HG02970 (cell line): ENCODE results near the gene CORO6.

Source experiments
- ATAC-seq: cut with Tn5 transposase; IDR thresholded peaks from one replicate; pipeline ENCODE4 v1.9.1; 2021; ENCODE audit warnings: mild to moderate bottlenecking, moderate library complexity, moderate number of reproducible peaks; ENCODE audit not compliant: unreplicated experiment, low FRiP score

The CORO6 gene

GRCh38 chr17:29614349-29615047 is 8.2 kb downstream of the CORO6 start:
- ATAC-seq = no peak

DNA sequence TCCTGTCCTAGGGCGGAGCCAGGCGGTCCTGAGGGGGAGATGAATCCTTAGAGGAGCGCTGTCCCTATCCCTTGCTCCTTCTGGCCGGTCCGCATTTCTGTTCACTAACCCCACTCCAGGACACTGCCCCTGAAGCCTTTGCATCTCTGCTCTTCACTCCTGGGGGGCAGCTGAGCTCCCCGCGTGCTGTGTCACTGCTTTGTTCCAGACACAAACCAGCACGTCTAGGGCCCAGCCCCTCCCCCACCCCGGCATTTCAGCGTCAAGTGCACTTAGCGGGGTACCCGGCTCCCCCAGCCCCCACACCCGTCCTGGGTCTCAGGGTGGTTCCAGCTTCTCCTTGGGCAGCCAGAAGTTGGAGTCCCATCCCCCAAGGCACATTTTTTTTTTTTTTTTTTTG is 8.9 kb downstream of the CORO6 start:
- no peak for ATAC-seq

DNA sequence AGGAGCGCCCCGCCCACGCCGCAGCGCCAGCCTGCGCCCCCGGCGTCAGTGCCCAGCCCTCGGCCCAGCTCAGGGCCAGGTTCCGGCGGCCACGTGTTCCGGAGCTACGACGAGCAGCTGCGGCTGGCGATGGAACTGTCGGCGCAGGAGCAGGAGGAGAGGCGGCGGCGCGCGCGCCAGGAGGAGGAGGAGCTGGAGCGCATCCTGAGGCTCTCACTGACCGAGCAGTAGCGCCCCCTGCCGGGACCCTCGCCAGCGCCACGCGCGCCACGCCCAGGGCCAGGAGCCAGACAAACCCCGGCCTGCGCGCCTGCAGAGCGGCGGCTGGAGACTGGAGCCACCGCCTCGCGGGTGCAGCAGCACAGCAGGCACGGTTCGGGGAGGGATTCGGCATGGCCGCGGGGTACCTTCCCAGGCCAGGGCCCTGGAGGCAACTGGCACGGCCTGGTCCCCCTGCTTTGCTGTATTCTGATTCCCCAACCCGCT is 9.3 kb downstream of the CORO6 start:
- no peak for ATAC-seq

DNA sequence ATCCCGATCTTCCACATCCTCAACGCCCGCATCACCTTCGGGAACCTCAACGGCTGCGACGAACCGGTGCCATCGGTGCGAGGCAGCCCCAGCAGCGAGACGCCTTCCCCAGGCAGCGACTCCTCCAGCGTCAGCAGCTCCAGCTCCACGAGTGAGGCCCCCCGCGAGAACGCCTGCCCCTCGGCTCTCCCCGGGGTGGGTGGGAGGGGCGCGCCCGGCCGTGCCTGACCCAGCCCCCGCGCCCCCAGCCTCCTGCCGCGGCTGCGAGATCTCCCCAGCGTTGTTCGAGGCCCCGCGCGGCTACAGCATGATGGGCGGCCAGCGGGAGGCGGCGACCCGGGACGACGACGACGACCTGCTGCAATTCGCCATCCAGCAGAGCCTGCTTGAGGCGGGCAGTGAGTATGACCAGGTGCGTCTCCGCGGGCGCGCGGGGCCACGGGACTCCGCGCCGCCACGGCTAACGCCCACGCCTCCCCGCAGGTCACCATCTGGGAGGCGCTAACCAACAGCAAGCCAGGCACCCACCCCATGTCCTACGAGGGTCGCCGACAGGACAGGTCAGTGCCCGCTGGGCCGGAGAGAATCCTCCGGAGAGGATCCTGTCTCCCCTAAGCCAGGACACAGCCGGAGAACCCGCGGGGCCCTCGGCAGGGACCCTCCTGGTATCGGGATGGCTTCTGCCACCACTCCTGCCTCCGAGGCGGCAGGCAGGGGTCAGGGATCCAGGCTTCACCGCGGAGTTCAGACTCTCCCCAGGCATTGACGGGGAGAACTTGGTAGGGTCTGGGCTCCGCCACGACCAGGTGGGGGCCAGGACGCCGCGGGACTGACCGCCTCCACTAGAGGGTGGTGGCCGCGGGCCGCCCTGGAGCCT is 10.1 kb downstream of the CORO6 start:
- ATAC-seq = no peak

DNA sequence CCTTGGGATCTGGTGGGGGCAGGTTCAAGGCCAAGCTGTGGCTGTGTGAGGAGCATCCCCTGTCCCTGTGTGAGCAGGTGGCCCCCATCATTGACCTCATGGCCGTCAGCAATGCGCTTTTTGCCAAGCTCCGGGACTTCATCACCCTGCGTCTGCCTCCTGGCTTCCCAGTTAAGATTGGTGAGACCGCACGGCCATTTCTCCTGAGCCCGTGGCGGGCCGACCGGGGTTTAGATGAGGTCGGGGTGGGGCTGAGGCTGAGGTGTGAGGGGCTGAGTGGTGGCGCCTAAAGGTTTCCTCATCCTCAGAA is 10.7 kb downstream of the CORO6 start:
- no peak for ATAC-seq

DNA sequence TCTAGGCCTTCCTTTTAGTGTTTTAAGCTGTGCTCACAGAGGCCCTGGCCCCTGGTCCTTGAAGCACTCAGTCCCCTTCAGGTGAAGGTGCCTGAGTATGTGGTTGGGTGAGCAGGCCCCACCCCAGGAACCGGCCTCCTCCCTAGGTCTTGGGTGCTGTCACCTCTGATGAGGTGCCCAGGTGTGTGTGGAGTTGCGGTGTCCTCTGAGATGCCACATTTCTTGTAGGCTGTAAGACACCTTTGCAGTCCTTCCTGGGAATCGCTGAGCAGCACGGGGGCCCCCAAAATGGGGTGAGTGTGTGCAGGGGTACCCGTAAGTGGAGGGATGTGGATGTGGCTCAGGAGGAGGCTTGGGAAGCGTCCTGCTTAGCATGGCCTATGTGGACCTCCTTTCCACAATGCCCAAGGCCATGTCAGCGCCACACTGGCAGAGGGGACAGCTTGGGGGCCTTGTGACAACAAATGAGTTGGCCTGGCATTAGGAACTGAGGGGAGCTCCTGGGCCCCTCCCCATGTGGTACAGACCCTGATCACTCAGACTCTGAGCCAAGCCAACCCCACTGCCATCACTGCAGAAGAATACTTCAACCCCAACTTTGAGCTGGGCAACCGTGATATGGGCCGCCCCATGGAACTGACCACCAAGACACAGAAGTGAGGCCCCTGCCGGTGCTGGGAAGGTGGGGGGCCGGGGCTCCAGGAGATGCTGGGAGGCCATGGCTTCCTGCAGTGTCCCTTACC is 11.2 kb downstream of the CORO6 start:
- no peak for ATAC-seq

- ATAC-seq = no peak
Observed at GRCh38 chr17:29610395-29610794, 12.3 kb downstream of the CORO6 start.

DNA sequence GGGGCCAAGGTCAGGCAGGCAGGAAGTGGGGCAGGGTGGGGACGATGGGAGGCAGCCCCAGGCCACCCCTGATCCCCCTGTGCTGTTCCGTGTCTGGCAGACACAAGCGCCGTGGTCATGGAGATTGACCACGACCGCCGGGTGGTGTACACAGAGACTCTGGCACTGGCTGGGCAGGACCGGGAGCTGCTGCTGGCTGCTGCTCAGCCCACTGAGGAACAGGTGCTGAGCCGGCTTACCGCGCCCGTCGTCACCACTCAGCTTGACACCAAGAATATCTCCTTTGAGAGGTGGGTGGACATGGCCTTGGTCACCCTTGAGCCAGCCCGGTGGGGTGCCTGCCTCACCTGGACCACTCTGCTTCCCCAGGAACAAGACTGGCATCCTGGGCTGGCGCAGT is 13.7 kb downstream of the CORO6 start:
- ATAC-seq = no peak

DNA sequence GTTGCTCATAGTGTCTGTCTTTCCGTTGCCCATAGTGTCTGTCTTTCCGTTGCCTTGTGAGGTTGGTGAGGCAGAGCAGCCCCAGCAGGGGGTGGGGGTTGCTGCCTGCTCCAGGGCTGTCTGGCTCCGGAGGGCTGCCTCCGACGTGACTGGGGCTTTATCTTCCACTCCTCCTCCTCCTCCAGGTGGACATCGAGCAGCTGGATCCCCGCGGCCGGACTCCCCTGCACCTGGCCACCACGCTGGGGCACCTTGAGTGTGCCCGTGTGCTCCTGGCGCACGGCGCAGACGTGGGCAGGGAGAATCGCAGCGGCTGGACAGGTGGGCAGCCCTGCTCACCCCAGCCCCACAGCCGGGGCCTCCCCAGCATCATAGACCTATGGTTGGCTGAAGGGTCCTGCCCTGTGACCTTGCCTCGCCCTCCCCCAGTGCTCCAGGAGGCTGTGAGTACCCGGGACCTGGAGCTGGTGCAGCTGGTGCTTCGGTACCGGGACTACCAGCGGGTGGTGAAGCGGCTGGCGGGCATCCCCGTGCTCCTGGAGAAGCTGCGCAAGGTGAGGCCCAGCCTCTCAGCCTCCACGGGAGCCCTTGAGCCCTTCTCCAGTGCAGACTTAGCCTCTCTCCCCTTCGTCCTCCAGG is 15.0 kb downstream of the CORO6 start:
- no peak for ATAC-seq

GRCh38 chr17:29603109-29603674 is 19.5 kb downstream of the CORO6 start:
- ATAC-seq = no peak

GRCh38 chr17:29597361-29598172 is 25.1 kb downstream of the CORO6 start:
- no peak for ATAC-seq

GRCh38 chr17:29596811-29597210 is 25.9 kb downstream of the CORO6 start:
- ATAC-seq = no peak

DNA sequence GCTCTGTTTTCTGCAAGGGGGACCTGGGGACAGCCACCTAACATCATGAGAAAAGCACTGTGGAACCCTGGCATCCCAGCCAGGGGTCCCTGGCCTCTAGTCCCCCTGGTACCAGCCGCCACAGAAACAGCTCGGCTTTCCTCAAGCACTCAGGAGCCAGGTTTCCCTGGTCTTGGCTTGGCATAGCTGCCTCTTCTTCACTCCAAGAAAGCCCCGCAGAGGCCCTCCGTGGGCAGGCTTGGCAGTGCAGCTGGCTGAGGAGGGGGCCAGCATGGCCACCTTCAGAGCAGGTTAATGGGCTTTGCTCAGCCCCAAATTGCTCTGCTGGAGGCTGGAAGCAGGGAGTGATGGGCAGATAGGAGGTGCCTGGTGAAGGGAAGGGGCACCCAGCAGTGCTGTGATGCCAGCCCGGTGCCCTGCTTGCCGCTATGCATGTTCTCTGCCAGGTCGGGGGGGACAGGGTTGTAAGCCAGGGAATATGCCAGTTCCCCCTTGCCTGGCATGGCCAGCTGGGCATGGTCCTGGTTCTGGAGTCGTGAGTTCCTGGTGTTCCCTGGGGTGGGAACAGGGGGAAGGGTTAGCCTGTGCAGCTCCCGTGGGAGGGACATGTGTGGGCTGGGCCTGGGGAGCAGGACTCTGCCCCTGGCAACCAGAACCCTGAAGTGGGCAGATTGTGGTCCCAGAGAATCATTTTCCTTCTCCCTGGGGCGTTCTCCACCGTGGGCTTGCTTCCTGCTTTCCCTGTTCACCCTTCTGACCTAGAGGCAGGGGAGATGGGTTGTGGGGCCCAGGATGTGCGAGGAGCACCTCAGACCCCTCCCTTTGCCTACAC is 26.6 kb downstream of the CORO6 start:
- ATAC-seq = no peak

DNA sequence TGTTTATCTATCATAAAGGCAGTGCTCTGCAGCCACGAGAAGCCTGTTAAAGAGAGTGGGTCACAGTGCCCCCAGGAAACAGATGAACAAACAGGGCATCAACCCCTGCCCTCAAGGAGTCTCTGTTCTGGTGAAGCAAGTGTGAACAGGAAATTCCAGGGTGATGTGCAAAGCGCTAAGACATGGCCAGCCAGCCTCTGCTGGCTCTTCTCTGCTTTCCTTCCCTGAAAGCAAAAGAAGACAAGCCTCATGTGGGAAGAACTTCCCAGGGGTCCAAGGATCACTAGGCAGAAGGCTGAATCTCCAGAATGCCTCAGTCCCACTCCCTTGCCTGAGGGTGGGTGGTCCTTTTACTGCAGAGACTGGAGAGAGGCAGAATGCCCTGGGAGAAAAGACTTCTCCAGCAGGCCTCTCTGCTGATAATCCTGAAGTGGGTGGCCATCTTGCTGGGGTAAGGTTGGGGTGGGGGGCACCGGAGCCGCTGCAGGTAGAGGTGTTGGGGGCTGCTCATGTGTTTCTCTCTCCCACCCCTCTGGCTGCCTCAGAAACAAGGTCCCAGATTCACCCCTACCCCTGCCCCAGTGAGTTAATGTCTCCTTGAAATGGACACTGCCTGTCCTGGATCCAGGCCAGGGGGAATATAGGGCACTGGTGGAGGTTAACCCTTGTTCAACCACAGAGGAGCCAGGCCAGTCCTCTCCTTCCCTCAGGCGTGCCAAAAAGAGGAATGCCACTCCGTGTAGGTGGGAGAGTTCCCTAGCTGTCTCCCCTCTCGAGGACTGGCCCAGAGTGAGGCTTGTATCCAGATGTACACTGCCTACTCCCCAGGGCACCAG is 27.4 kb downstream of the CORO6 start:
- no peak for ATAC-seq

DNA sequence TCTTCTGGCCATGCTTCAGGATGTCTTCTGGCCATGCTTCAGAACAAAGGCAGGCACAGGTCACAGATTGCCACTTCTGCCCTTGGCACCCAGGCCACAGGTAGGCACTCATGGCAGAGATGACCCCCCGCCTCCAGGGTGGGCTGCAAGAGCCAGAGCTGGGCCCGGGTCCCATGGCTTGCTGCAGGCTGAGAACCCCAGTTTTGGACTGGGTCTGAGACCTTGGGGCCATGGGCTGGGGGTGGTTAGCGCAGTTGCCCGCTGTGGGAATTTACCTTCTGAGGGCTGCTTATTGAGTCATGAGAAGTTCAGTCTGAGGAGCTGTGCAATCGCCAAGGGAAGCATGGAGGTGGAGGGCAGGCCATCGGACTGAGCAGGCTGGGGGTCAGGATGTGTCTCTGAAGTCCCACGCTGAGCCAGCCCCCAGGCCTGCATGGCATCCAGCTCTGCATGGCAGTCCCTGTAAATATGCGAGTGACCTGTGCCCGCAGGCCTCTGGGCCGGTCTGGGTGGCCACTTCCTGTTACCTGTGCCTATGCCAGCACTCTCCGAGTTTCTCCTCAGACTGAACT is 28.1 kb downstream of the CORO6 start:
- ATAC-seq = no peak

- ATAC-seq = no peak
Observed at GRCh38 chr17:29593591-29594518, 28.9 kb downstream of the CORO6 start.
